ENCODE measurements around the gene MPP4.

DNA sequence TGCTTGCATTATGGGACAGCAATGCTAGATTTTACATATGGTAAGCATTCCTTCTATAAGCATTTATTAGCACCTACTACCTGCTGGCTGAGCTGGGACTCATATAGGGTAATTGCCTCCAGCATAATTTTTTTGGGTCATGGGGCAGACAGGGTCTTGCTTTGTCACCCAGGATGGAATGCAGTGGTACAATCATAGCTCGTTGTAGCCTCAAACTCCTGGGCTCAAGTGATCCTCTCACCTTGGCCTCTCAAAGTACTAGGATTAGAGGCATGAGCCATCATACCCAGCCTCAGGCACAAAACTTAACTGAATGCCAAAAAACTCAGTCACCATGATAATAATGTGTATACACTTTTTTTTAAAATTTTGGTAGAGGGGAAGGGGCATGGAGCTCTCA, 90.4 kb downstream of the MPP4 start:
- TF ChIP-seq SNAI2 (CRISPR knock-in tag; IDR thresholded peaks at IDR 0.05), result no peak
- TF ChIP-seq OSR1 (CRISPR knock-in tag; IDR thresholded peaks at IDR 0.05), result no peak
- TF ChIP-seq TSHZ2 (CRISPR knock-in tag; IDR thresholded peaks at IDR 0.05), result no peak
- no peak for TF ChIP-seq PATZ1 (CRISPR knock-in tag; IDR thresholded peaks at IDR 0.05; ENCODE audit: borderline replicate concordance)
- TF ChIP-seq RARB (CRISPR knock-in tag; IDR thresholded peaks at IDR 0.05), result no peak
- TF ChIP-seq ZFP3 (CRISPR knock-in tag; IDR thresholded peaks at IDR 0.05), result no peak
- no peak for TF ChIP-seq ZNF8 (CRISPR knock-in tag; IDR thresholded peaks at IDR 0.05)
- no peak for TF ChIP-seq ISL1 (CRISPR knock-in tag; IDR thresholded peaks at IDR 0.05)
- TF ChIP-seq, protein P1, sequence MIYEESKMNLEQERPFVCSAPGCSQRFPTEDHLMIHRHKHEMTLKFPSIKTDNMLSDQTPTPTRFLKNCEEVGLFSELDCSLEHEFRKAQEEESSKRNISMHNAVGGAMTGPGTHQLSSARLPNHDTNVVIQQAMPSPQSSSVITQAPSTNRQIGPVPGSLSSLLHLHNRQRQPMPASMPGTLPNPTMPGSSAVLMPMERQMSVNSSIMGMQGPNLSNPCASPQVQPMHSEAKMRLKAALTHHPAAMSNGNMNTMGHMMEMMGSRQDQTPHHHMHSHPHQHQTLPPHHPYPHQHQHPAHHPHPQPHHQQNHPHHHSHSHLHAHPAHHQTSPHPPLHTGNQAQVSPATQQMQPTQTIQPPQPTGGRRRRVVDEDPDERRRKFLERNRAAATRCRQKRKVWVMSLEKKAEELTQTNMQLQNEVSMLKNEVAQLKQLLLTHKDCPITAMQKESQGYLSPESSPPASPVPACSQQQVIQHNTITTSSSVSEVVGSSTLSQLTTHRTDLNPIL (CRISPR knock-in tag; IDR thresholded peaks at IDR 0.05; ENCODE audit: low read depth), result no peak

All from SK-N-SH treated with all-trans-retinoic acid at 6 μM for 48 hours (cell line).